Measurements from ENCODE around the gene CRYGC. TPM values are rescaled to one million over a fixed set of nuclear protein-coding genes. Genes with fewer than 3 reads are reported as not detected.

Gene CRYGC
- total and polyA plus RNA-seq, 2 donors (not counting 3 experiments of a cell fraction or from before 2014, with no cell fraction given): not detected

GRCh38 chr2:208179028-208179609 lies 49.5 kb upstream of the CRYGC start:
- no peaks in the 10 kb centered on the region for H3K4me1 ChIP-seq (ENCODE audit: control insufficient read depth, extremely low read depth, insufficient read depth, low read length)
- no peaks in the 10 kb centered on the region for H3K79me2 ChIP-seq (ENCODE audit: control insufficient read depth, insufficient read depth, low read length)
- H3K9me1 ChIP-seq (replicated peaks; ENCODE audit: control insufficient read depth, extremely low read depth, insufficient read depth, low read length): no peaks in the 10 kb centered on the region
- no peak for DNase-seq (ENCODE audit: low read depth, low spot score)
- ChIA-PET POLR2A (no interaction called here), CTCF (interaction anchor here (1.1 to 4.8 kb wide), 2 partner anchors 27 to 75 kb away, joined by 4 to 90 read pairs; partner anchors contain the start of gene IDH1)
- no peak overlapping the region for H3K27ac ChIP-seq (ENCODE audit: insufficient read depth, low read depth, low read length)
- H2AFZ ChIP-seq (ENCODE audit: low read depth, low read length): no peak overlapping the region
- H3K9ac ChIP-seq (replicated peaks; ENCODE audit: extremely low read depth, insufficient read depth, low read length): no peak overlapping the region
- no peak overlapping the region for H3K4me3 ChIP-seq (replicated peaks in 1 of 3; ENCODE audit: insufficient read depth in 1 of 3, low read depth in 1 of 3, low read length in 3 of 3)
- dilution Hi-C loops (cut with MboI; ENCODE audit: extremely low pct_ligation_motif_present, low sequenced_read_pairs): no loop called here
- H3K27me3 ChIP-seq (ENCODE audit: control insufficient read depth in 2 of 2, insufficient read depth in 2 of 2, low read length in 2 of 2): peaks cover 9 to 12% of the 10 kb centered on the region in 2 experiments
- no TSS peak for BruUV-seq (replicated peaks)
- H3K9me3 ChIP-seq (replicated peaks; ENCODE audit: control insufficient read depth, insufficient read depth, low read length): no peaks in the 10 kb centered on the region
- no peaks in the 10 kb centered on the region for H3K36me3 ChIP-seq (ENCODE audit: control insufficient read depth in 2 of 2, extremely low read depth in 1 of 2, insufficient read depth in 2 of 2, low read length in 2 of 2)
- no peak overlapping the region for H3K4me2 ChIP-seq (ENCODE audit: insufficient read depth, low read length)
- intact Hi-C loops (cut with micrococcal nuclease): loop anchor here (10.0 kb wide), 2 partner anchors 166 to 196 kb away; no protein-coding TSS in a partner anchor
- no peaks in the 10 kb centered on the region for H4K20me1 ChIP-seq (replicated peaks; ENCODE audit: control insufficient read depth, extremely low read depth, insufficient read depth, low read length)
- TF ChIP-seq JUN (IDR thresholded peaks at IDR 0.05; ENCODE audit: borderline replicate concordance, insufficient read depth, insufficient read length, low read depth) (no peak), MYC (IDR thresholded peaks at IDR 0.05; ENCODE audit: low read depth, low read length) (no peak), GATA2 (IDR thresholded peaks at IDR 0.05; ENCODE audit: insufficient read depth, insufficient read length, low read depth, low read length) (no peak), POLR2A (IDR thresholded peaks at IDR 0.05; ENCODE audit: low read depth, low read length) (no peak), EZH2 (IDR thresholded peaks at IDR 0.05; ENCODE audit: borderline replicate concordance, low read depth, low read length, severe bottlenecking) (no peak), POLR2AphosphoS5 (IDR thresholded peaks at IDR 0.05; ENCODE audit: insufficient read depth, low read depth, low read length) (no peak), FOS (IDR thresholded peaks at IDR 0.05; ENCODE audit: borderline replicate concordance, insufficient read depth, low read length) (no peak), CTCF (IDR thresholded peaks at IDR 0.05; ENCODE audit: extremely low read depth in 1 of 2, insufficient read depth in 1 of 2, low read depth in 1 of 2, low read length in 2 of 2) (no peak)
- TF ChIP-seq, protein P1, sequence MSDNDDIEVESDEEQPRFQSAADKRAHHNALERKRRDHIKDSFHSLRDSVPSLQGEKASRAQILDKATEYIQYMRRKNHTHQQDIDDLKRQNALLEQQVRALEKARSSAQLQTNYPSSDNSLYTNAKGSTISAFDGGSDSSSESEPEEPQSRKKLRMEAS (IDR thresholded peaks at IDR 0.05; ENCODE audit: insufficient read depth, insufficient read length): no peak
- no peak for FAIRE-seq
